Neural cell (in vitro differentiated cells): Measurements from ENCODE around the gene CDR2L. TPM values are rescaled to one million over a fixed set of nuclear protein-coding genes. Genes with fewer than 3 reads are reported as not detected.

Source experiments
- H2AFZ ChIP-seq: fragments of 200-600, 300-800 bp; sonication (generic), shearing (Covaris generic); 2 replicates; pipeline ENCODE4 v1.6.0; 2014; ENCODE audit warnings: low read depth, mild to moderate bottlenecking, antibody characterized with exemption, low read length, moderate library complexity
- H3F3A ChIP-seq: fragments of 200-600 bp; shearing (Covaris generic); 2 replicates; pipeline ENCODE4 v1.6.1; 2016; ENCODE audit warnings: mild to moderate bottlenecking, moderate library complexity, mixed read lengths, antibody characterized with exemption, low read length; ENCODE audit not compliant: insufficient read depth, poor library complexity, severe bottlenecking
- H3K27ac ChIP-seq: fragments of 200-600, 300-800 bp; sonication (generic), shearing (Covaris generic); 2 replicates; pipeline ENCODE4 v1.5.1; 2014; ENCODE audit warnings: mild to moderate bottlenecking, low read length, moderate library complexity
- H3K27me3 ChIP-seq: fragments of 300-800, 200-600 bp; sonication (generic), shearing (Covaris generic); 2 replicates; pipeline ENCODE4 v1.6.0; 2014; ENCODE audit warnings: mild to moderate bottlenecking, low read depth, low read length, moderate library complexity; ENCODE audit not compliant: insufficient read depth
- H3K36me3 ChIP-seq: fragments of 300-800, 200-600 bp; sonication (generic), shearing (Covaris generic); 2 replicates; pipeline ENCODE4 v1.5.1; 2014; ENCODE audit warnings: mild to moderate bottlenecking, antibody characterized with exemption, low read length, moderate library complexity; ENCODE audit not compliant: insufficient read depth
- H3K4me2 ChIP-seq: fragments of 300-800, 200-600 bp; sonication (generic), shearing (Covaris generic); 2 replicates; pipeline ENCODE4 v1.6.0; 2014; ENCODE audit warnings: mild to moderate bottlenecking, low read length
- H3K4me3 ChIP-seq: fragments of 300-800, 200-600 bp; sonication (generic), shearing (Covaris generic); 2 replicates; pipeline ENCODE4 v1.5.1; 2014; ENCODE audit warnings: mild to moderate bottlenecking, low read length, moderate library complexity
- H3K79me2 ChIP-seq: fragments of 200-600 bp; shearing (Covaris generic); replicated peaks from 2 replicates; pipeline ENCODE4 v1.6.0; 2014; ENCODE audit warnings: mild to moderate bottlenecking, low read length, moderate library complexity; ENCODE audit not compliant: insufficient read depth
- H3K9ac ChIP-seq: fragments of 300-800, 200-600 bp; sonication (generic), shearing (Covaris generic); 2 replicates; pipeline ENCODE4 v1.6.1; 2016; ENCODE audit warnings: mild to moderate bottlenecking, low read length, mixed read lengths
- H3K9me2 ChIP-seq: fragments of 200-600 bp; shearing (Covaris generic); 2 replicates; pipeline ENCODE4 v1.6.1; 2016; ENCODE audit warnings: mild to moderate bottlenecking, low read length, mixed read lengths; ENCODE audit not compliant: insufficient read depth
- H3K9me3 ChIP-seq: fragments of 200-600, 300-800 bp; sonication (generic), shearing (Covaris generic); 2 replicates; pipeline ENCODE4 v1.6.1; 2016; ENCODE audit warnings: mild to moderate bottlenecking, mixed run types, low read length, moderate library complexity, mixed read lengths
- H4K20me1 ChIP-seq: fragments of 200-600 bp; shearing (Covaris generic); 2 replicates; pipeline ENCODE4 v1.6.1; 2016; ENCODE audit warnings: mild to moderate bottlenecking, mixed run types; ENCODE audit not compliant: insufficient read depth
- CTCF ChIP-seq: fragments of 450-650 bp; IDR thresholded peaks from 2 replicates; pipeline ENCODE4 v1.5.1; 2014; ENCODE audit warnings: antibody characterized with exemption, mild to moderate bottlenecking, moderate library complexity; ENCODE audit not compliant: poor library complexity, severe bottlenecking
- EP300 ChIP-seq: fragments of 450-650 bp; conservative IDR thresholded peaks from 2 replicates; pipeline ENCODE4 v1.6.1; 2014; ENCODE audit warnings: antibody characterized with exemption, mild to moderate bottlenecking, moderate library complexity; ENCODE audit not compliant: poor library complexity, severe bottlenecking
- EZH2 ChIP-seq: fragments of 200-600, 300-800 bp; shearing (Covaris generic), sonication (generic); IDR thresholded peaks from 2 replicates; pipeline ENCODE4 v1.6.1; 2014; ENCODE audit warnings: antibody characterized with exemption, low read length, borderline replicate concordance, mild to moderate bottlenecking; ENCODE audit not compliant: insufficient read depth, poor library complexity, severe bottlenecking
- MXI1 ChIP-seq: fragments of 450-650 bp; conservative IDR thresholded peaks from 2 replicates; pipeline ENCODE4 v1.6.1; 2014; ENCODE audit warnings: antibody characterized with exemption, mild to moderate bottlenecking; ENCODE audit not compliant: poor library complexity, severe bottlenecking
- POLR2AphosphoS5 ChIP-seq: IDR thresholded peaks from 2 replicates; pipeline ENCODE4 v1.6.1; 2012
- RAD21 ChIP-seq: fragments of 450-650 bp; conservative IDR thresholded peaks from 2 replicates; pipeline ENCODE4 v1.6.1; 2014; ENCODE audit warnings: antibody characterized with exemption, mild to moderate bottlenecking, moderate library complexity
- REST ChIP-seq: IDR thresholded peaks from 2 replicates; pipeline ENCODE4 v1.6.1; 2012; ENCODE audit warnings: borderline replicate concordance
- SMC3 ChIP-seq: fragments of 450-650 bp; conservative IDR thresholded peaks from 2 replicates; pipeline ENCODE4 v1.6.1; 2014; ENCODE audit warnings: antibody characterized with exemption, mild to moderate bottlenecking, moderate library complexity; ENCODE audit not compliant: poor library complexity
- TAF1 ChIP-seq: IDR thresholded peaks from 2 replicates; pipeline ENCODE4 v1.6.1; 2012; ENCODE audit warnings: low read depth
- polyA plus RNA-seq: library from polyadenylated mRNA; depleted of rRNA; stranded (reverse); fragments of >200 nt; gene quantifications from 2 replicates; pipeline ENCODE4 v1.2.3, GENCODE V29; 2014

The CDR2L gene
- polyA plus RNA-seq, 1 donor from 2014 or later = 8.1 TPM

DNA sequence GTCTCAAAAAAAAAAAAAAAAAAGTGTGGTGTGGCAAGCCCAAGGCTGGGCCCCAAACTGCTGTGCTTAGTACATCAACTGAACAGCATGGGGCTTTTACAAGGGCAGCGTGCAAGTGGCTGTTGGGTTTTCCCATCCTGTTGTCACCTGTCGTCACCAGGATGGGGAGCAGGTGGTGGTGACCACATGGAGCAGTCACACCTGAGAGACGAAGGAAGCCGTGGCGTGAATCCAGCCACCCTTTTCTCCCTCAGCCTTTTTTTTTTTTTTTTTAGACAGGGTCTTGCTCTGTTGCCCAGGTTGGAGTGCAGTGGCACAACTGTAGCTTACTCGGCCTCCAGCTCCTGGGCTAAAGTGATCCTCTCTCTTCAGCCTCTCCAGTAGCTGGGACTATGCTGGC lies 20.9 kb downstream of the CDR2L start:
- Histone ChIP-seq H3K79me2 (no peaks in the 10 kb centered on the region), H3F3A (no peaks in the 10 kb centered on the region), H3K36me3 (no peaks in the 10 kb centered on the region), H3K27me3 (no peaks in the 10 kb centered on the region), H3K9me2 (no peaks in the 10 kb centered on the region), H4K20me1 (no peaks in the 10 kb centered on the region), H3K4me2 (no peak overlapping the region), H2AFZ (no peak overlapping the region), H3K9me3 (no peaks in the 10 kb centered on the region), H3K27ac (no peak overlapping the region), H3K4me3 (no peak overlapping the region), H3K9ac (no peak overlapping the region)
- TF ChIP-seq MXI1 (no peak), TAF1 (no peak), CTCF (no peak), RAD21 (no peak), REST (no peak), EZH2 (no peak), SMC3 (no peak), EP300 (no peak), POLR2AphosphoS5 (no peak)

DNA sequence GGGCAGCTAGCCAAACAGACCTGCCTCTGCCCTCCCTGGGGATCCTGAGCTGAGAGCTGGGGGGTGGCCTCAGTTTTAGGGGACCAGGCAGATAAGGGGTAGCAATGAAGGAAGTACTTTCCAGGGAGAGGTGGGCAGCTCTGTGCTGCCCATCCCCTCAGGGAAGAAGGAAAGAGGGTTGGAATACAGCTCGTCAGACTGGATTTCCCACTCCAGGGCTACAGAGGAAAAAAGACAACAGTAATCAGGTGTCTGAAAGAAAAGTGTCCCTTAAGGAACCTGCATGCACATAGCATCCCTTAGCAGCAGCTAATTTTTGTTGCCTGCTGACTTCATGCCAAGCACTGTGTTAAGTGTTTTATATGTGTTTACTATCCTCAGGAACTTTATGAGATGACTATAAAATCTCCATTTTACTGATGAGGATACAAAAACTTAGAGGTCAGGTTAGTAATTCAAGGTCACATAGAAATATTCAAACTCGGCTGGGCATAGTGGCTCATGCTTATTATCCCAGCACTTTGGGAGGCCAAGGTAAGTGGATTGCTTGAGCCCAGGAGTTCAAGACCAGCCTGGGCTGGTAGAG lies 21.8 kb downstream of the CDR2L start:
- Histone ChIP-seq H3K27ac (no peak overlapping the region), H4K20me1 (no peaks in the 10 kb centered on the region)
- TF ChIP-seq MXI1 (no peak), RAD21 (no peak), TAF1 (no peak), EP300 (no peak), REST (no peak), SMC3 (no peak), POLR2AphosphoS5 (no peak), CTCF (no peak), EZH2 (no peak)

More for the DNA sequence above, 21.8 kb downstream of the CDR2L start:
- Histone ChIP-seq H3K27me3 (no peaks in the 10 kb centered on the region), H3K4me2 (no peak overlapping the region), H3K9me3 (no peaks in the 10 kb centered on the region), H3K9me2 (no peaks in the 10 kb centered on the region), H2AFZ (no peak overlapping the region), H3K36me3 (no peaks in the 10 kb centered on the region), H3K4me3 (no peak overlapping the region), H3F3A (peaks cover 4% of the 10 kb centered on the region), H3K9ac (no peak overlapping the region), H3K79me2 (no peaks in the 10 kb centered on the region)
